Hematopoietic multipotent progenitor cell treated with erythropoietin and hydrocortisone succinate and interleukin-3 and kit ligand, for 4 days (in vitro differentiated cells): Measurements from ENCODE around the gene ELMO1.

Source experiments
- DNase-seq: peaks from one replicate; pipeline ENCODE4 v3.0.0-alpha.2; 2015

Gene ELMO1

GRCh38 chr7:36961693-36962092, 487.0 kb downstream of the ELMO1 start:
- no peak for DNase-seq

GRCh38 chr7:36961097-36961496, 487.6 kb downstream of the ELMO1 start:
- no peak for DNase-seq

GRCh38 chr7:36960105-36960504, 488.6 kb downstream of the ELMO1 start:
- DNase-seq: no peak

- peak; percentile 53 for DNase-seq
These were observed 490.4 kb downstream of the ELMO1 start for GRCh38 chr7:36958111-36958733.

GRCh38 chr7:36957620-36958019, 491.0 kb downstream of the ELMO1 start:
- DNase-seq: peak; percentile 13

- no peak for DNase-seq
These were observed 491.9 kb downstream of the ELMO1 start for GRCh38 chr7:36956814-36957213.

- DNase-seq: no peak
These were observed 493.1 kb downstream of the ELMO1 start for GRCh38 chr7:36955456-36956129.

- no peak for DNase-seq
These were observed 497.4 kb downstream of the ELMO1 start for GRCh38 chr7:36951257-36951697.

GRCh38 chr7:36949711-36950600, 498.7 kb downstream of the ELMO1 start:
- DNase-seq: peak; percentile 58

GRCh38 chr7:36946401-36946739, 502.3 kb downstream of the ELMO1 start:
- DNase-seq: no peak

GRCh38 chr7:36945612-36946400, 502.9 kb downstream of the ELMO1 start:
- no peak for DNase-seq

- no peak for DNase-seq
These were observed 503.8 kb downstream of the ELMO1 start for GRCh38 chr7:36944838-36945237.

GRCh38 chr7:36943591-36944435, 504.9 kb downstream of the ELMO1 start:
- DNase-seq: no peak

- DNase-seq: no peak
These were observed 505.7 kb downstream of the ELMO1 start for GRCh38 chr7:36942955-36943354.

- DNase-seq: no peak
These were observed 506.1 kb downstream of the ELMO1 start for GRCh38 chr7:36942541-36942940.

- DNase-seq: no peak
These were observed 506.6 kb downstream of the ELMO1 start for GRCh38 chr7:36942025-36942424.

- no peak for DNase-seq
These were observed 507.3 kb downstream of the ELMO1 start for GRCh38 chr7:36941359-36941758.

- no peak for DNase-seq
These were observed 508.8 kb downstream of the ELMO1 start for GRCh38 chr7:36939816-36940215.

GRCh38 chr7:36937754-36938563, 510.7 kb downstream of the ELMO1 start:
- peak; percentile 69 for DNase-seq

GRCh38 chr7:36931892-36932291, 516.8 kb downstream of the ELMO1 start:
- DNase-seq: no peak

GRCh38 chr7:36929791-36930190, 518.9 kb downstream of the ELMO1 start:
- no peak for DNase-seq
